ENCODE measurements around the gene ARMH3. TPM values are rescaled to one million over a fixed set of nuclear protein-coding genes. Genes with fewer than 3 reads are reported as not detected.
"Not testable (repeated sequence)": the region's sequence is repeated elsewhere in the genome, so short reads cannot be mapped to it uniquely, and the experiment has no call there.

Gene ARMH3
- total RNA-seq, 6 experiments from 2014 or later = 18.0 to 21.7 (median 18.8) TPM

DNA sequence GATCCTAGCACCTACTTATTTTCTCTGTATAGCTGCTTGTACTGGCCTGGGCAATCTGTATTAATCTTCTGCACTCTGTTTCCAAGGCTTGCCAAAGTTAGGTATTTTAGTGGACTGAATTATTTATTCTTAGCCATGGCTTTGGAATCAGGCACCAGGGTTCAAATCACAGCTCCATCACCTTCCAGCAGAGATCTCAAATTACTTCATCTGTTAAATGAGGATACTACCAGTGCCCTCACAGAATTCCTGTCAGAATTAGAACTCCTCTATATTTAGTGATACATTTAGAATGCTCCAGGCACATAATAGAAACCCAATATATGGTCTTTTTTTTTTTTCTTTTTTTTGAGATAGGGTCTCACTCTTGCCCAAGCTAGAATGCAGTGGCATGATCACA is 17.6 kb downstream of the ARMH3 start:
- Mint-ChIP-seq H3K27me3 (ENCODE audit: insufficient read depth) (no peaks in the 10 kb centered on the region; the same call in 1 of the 2 replicates), H3K4me1 (ENCODE audit: low read depth) (peaks cover 4% of the 10 kb centered on the region), H3K27ac (no peak overlapping the region), H3K36me3 (ENCODE audit: low read depth) (peaks cover 7% of the 10 kb centered on the region; the same call in 1 of the 2 replicates), H3K4me3 (no peak overlapping the region), H3K9me3 (no peaks in the 10 kb centered on the region)
- TF ChIP-seq, protein P1, sequence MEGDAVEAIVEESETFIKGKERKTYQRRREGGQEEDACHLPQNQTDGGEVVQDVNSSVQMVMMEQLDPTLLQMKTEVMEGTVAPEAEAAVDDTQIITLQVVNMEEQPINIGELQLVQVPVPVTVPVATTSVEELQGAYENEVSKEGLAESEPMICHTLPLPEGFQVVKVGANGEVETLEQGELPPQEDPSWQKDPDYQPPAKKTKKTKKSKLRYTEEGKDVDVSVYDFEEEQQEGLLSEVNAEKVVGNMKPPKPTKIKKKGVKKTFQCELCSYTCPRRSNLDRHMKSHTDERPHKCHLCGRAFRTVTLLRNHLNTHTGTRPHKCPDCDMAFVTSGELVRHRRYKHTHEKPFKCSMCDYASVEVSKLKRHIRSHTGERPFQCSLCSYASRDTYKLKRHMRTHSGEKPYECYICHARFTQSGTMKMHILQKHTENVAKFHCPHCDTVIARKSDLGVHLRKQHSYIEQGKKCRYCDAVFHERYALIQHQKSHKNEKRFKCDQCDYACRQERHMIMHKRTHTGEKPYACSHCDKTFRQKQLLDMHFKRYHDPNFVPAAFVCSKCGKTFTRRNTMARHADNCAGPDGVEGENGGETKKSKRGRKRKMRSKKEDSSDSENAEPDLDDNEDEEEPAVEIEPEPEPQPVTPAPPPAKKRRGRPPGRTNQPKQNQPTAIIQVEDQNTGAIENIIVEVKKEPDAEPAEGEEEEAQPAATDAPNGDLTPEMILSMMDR (IDR thresholded peaks at IDR 0.05) = no peak
- DNase-seq = no peak

GRCh38 chr10:102035807-102036206 is 20.2 kb downstream of the ARMH3 start:
- DNase-seq = not testable (repeated sequence)

DNA sequence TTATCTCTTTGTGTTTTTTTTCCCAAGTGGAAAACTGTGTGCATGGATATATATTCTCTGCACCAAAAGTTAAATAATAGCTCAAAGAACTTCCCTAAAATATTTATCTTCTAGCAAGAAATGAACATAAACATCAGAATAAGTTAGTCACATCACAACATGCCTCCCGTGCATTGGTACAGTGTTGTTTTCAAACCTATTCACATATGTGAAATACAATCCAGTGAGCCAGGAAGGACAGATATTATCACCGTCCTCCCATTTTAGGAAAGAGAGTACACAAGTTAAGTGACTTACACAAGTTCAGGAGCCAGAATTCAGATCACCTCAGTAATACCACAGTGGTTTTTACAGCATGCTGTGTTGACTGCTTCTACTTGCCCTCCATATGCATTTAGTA is 22.2 kb downstream of the ARMH3 start:
- peaks cover 12% of the 10 kb centered on the region for H3K36me3 Mint-ChIP-seq (ENCODE audit: low read depth)
- H3K9me3 Mint-ChIP-seq = no peaks in the 10 kb centered on the region
- no peak overlapping the region for H3K27ac Mint-ChIP-seq
- no peaks in the 10 kb centered on the region; the same call in 1 of the 2 replicates for H3K27me3 Mint-ChIP-seq (ENCODE audit: insufficient read depth)
- no peak for DNase-seq
- TF ChIP-seq, protein P1 (IDR thresholded peaks at IDR 0.05) = no peak
- no peaks in the 10 kb centered on the region for H3K4me1 Mint-ChIP-seq (ENCODE audit: low read depth)
- H3K4me3 Mint-ChIP-seq = no peak overlapping the region

More at GRCh38 chr10:102035807-102036206, 20.2 kb downstream of the ARMH3 start:
- not testable (repeated sequence) for H3K9me3 Mint-ChIP-seq; H3K4me3 Mint-ChIP-seq; H3K4me1 Mint-ChIP-seq (ENCODE audit: low read depth); H3K27ac Mint-ChIP-seq; H3K27me3 Mint-ChIP-seq (ENCODE audit: insufficient read depth)
- peaks cover 13% of the 10 kb centered on the region for H3K36me3 Mint-ChIP-seq (ENCODE audit: low read depth)

DNA sequence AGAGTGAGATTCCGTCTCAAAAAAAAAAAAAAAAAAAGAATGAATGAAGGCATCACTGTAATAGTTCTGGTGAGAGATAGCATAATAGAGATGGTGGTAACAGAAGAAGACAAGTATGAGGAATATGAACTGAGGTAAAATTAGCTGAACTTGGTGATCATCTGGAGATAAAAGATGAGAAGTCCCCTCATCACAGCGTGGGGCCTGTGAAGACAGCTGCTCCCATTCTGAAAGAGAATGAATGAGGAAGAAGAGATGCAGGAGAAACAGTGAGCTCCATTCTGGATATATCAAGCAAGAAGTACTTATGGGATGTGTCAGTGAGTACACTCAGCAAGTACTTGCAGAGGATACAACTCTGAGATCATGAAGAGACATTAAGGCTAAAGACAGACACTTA is 28.7 kb downstream of the ARMH3 start:
- Mint-ChIP-seq H3K4me3 (no peak overlapping the region), H3K27ac (no peak overlapping the region), H3K36me3 (ENCODE audit: low read depth) (peaks cover 5% of the 10 kb centered on the region), H3K4me1 (ENCODE audit: low read depth) (no peaks in the 10 kb centered on the region), H3K9me3 (no peaks in the 10 kb centered on the region), H3K27me3 (ENCODE audit: insufficient read depth) (no peaks in the 10 kb centered on the region)
- DNase-seq = no peak
- TF ChIP-seq, protein P1 (IDR thresholded peaks at IDR 0.05) = no peak

DNA sequence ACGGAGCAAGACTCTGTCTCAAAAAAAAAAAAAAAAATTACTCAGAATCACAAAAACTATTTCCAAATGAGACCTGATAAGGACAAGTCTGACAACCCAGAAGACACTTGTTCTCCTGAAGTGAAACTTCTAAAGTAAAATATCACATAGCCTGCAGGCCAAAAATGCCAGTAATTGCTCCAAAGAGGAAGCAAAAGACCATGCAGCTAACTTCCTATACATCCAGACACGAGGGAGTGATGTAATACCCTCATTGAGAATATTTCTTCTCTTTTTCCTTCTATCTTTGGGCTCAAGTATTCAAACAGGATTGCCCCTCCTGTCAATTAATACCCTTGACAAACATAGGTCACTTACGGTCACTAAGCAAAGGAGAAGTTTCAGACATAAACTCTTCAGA is 31.2 kb downstream of the ARMH3 start:
- no peaks in the 10 kb centered on the region for H3K4me1 Mint-ChIP-seq (ENCODE audit: low read depth)

GRCh38 chr10:102020938-102021337 is 35.0 kb downstream of the ARMH3 start:
- Mint-ChIP-seq H3K4me1 (ENCODE audit: low read depth) (peaks cover 8% of the 10 kb centered on the region; the same call in 1 of the 2 replicates), H3K27me3 (ENCODE audit: insufficient read depth) (no peaks in the 10 kb centered on the region; the same call in 1 of the 2 replicates), H3K36me3 (ENCODE audit: low read depth) (peaks cover 5% of the 10 kb centered on the region), H3K27ac (no peak overlapping the region), H3K4me3 (no peak overlapping the region), H3K9me3 (no peaks in the 10 kb centered on the region)
- no peak for DNase-seq
- TF ChIP-seq, protein P1 (IDR thresholded peaks at IDR 0.05) = no peak

More for the DNA sequence above, 31.2 kb downstream of the ARMH3 start:
- no peak for DNase-seq
- Mint-ChIP-seq H3K9me3 (no peaks in the 10 kb centered on the region), H3K27ac (no peak overlapping the region), H3K27me3 (ENCODE audit: insufficient read depth) (no peaks in the 10 kb centered on the region), H3K36me3 (ENCODE audit: low read depth) (peaks cover 10% of the 10 kb centered on the region), H3K4me3 (no peak overlapping the region)
- TF ChIP-seq, protein P1 (IDR thresholded peaks at IDR 0.05) = no peak
